ENCODE results near the gene POGLUT3. TPM values are rescaled to one million over a fixed set of nuclear protein-coding genes. Genes with fewer than 3 reads are reported as not detected.

POGLUT3 gene
- total RNA-seq, 1 donor from 2014 or later, result 3.7 TPM

DNA sequence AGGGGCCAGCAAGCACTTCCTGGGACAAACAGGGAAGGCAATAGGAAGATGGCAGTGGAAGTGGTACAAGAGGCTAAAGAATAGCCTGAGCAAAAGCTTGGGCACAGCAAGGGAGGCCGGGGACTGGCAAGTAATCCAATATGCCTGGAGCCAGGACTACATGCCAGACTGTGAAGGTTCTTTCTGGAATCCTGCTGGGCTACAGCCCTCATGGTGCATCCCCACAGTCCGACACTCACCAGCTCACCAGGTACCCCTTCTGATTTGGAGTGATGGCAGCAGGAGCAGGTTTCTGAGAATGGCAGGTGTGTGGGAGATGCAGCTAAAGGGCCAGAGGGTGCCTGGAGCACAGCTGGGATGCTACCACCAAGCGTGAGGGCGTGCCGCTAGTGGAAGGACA, 32.2 kb upstream of the POGLUT3 start:
- intact Hi-C loops (cut with micrococcal nuclease), result no loop called here
- no peak for DNase-seq
- H3K4me1 Mint-ChIP-seq, result no peaks in the 10 kb centered on the region

DNA sequence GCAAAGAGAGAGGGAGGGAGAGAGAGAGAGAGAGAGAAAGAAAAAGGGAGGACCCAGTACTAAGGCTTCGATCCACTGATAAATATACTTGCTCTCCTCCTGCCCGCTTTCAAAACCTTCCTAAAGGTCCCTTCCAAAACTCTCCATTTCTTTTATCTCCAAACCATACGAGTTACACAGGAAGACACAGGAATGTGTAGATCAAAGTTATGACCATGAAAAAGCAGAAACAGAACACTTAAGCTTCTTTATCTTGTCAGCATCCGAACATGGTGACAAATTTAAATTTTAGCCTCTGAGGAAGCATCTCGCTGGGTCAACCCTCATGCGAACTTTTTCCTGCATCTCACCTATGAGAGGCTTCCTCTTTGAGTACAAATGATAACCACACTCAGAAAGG, 29.2 kb upstream of the POGLUT3 start:
- CTCF ChIA-PET, result no interaction called here
- no peaks in the 10 kb centered on the region for H3K36me3 Mint-ChIP-seq (ENCODE audit: low read depth)
- no peak overlapping the region for H3K4me3 Mint-ChIP-seq
- ATAC-seq (ENCODE audit: low read depth), result no peak
- no peaks in the 10 kb centered on the region for H3K4me1 Mint-ChIP-seq
- intact Hi-C loops (cut with micrococcal nuclease), result no loop called here
- H3K27me3 Mint-ChIP-seq, result peaks cover 2% of the 10 kb centered on the region
- H3K9me3 Mint-ChIP-seq, result peaks cover 3% of the 10 kb centered on the region
- POLR2A ChIA-PET, result no interaction called here
- H3K27ac Mint-ChIP-seq, result no peak overlapping the region
- no peak for DNase-seq
- TF ChIP-seq, protein P1, sequence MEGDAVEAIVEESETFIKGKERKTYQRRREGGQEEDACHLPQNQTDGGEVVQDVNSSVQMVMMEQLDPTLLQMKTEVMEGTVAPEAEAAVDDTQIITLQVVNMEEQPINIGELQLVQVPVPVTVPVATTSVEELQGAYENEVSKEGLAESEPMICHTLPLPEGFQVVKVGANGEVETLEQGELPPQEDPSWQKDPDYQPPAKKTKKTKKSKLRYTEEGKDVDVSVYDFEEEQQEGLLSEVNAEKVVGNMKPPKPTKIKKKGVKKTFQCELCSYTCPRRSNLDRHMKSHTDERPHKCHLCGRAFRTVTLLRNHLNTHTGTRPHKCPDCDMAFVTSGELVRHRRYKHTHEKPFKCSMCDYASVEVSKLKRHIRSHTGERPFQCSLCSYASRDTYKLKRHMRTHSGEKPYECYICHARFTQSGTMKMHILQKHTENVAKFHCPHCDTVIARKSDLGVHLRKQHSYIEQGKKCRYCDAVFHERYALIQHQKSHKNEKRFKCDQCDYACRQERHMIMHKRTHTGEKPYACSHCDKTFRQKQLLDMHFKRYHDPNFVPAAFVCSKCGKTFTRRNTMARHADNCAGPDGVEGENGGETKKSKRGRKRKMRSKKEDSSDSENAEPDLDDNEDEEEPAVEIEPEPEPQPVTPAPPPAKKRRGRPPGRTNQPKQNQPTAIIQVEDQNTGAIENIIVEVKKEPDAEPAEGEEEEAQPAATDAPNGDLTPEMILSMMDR (IDR thresholded peaks at IDR 0.05), result no peak

More for the DNA sequence above, 32.2 kb upstream of the POGLUT3 start:
- Mint-ChIP-seq H3K4me3 (no peak overlapping the region), H3K36me3 (ENCODE audit: low read depth) (no peaks in the 10 kb centered on the region), H3K27me3 (peaks cover 2% of the 10 kb centered on the region), H3K9me3 (no peaks in the 10 kb centered on the region), H3K27ac (no peak overlapping the region)
- no peak for ATAC-seq (ENCODE audit: low read depth)
- TF ChIP-seq, protein P1 (IDR thresholded peaks at IDR 0.05), result no peak
- CTCF ChIA-PET, result no interaction called here
- POLR2A ChIA-PET, result no interaction called here

DNA sequence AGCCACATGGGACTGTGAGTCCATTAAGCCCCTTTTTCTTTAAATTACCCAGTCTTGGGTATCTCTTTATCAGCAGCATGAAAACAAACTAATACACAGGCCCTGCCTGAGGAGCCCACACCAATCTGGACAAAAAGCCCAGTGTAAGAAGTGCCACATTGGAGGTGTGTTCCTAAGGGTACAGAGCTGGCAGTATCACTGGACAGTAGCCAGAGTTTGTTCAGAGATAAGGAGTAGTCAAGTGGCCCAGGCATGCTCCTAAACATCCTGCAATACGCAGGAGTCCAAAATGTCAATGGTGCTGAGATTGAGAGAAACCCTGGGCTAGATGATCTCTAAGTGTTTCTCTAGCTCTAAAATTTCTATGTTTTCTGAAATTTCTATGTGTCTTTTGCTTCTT, 27.0 kb upstream of the POGLUT3 start:
- Mint-ChIP-seq H3K36me3 (ENCODE audit: low read depth) (no peaks in the 10 kb centered on the region), H3K27me3 (peaks cover 7% of the 10 kb centered on the region), H3K4me3 (no peak overlapping the region), H3K4me1 (no peaks in the 10 kb centered on the region), H3K27ac (no peak overlapping the region), H3K9me3 (peaks cover 3% of the 10 kb centered on the region)
- TF ChIP-seq, protein P1 (IDR thresholded peaks at IDR 0.05), result no peak
- DNase-seq (no peak), ATAC-seq (ENCODE audit: low read depth) (no peak)
- CTCF ChIA-PET, result no interaction called here
- POLR2A ChIA-PET, result no interaction called here
- intact Hi-C loops (cut with micrococcal nuclease), result no loop called here

DNA sequence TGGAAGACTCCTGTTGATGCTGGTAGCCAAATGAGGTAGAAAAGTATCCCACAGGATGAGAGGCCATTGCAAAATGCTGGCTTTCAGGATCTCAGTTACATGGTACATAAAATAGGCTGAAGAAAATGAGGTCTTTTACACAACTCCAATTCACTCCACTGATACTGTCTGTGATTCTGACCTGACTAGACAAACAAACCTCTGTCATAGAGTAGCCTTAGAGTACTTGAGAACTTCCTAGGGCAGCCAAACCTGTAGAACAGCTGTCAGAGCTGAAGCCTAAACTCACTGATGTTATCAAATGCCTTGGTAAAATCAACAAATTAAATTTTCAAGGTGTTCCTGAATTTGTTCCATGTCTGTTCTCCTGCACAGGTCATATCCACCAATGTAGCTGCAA, 26.2 kb upstream of the POGLUT3 start:
- no peak overlapping the region for H3K4me3 Mint-ChIP-seq
- no peak for ATAC-seq (ENCODE audit: low read depth)
- peaks cover 7% of the 10 kb centered on the region for H3K27me3 Mint-ChIP-seq
- TF ChIP-seq, protein P1 (IDR thresholded peaks at IDR 0.05), result no peak
- no peak overlapping the region for H3K27ac Mint-ChIP-seq
- no peaks in the 10 kb centered on the region for H3K36me3 Mint-ChIP-seq (ENCODE audit: low read depth)
- H3K4me1 Mint-ChIP-seq, result no peaks in the 10 kb centered on the region
- intact Hi-C loops (cut with micrococcal nuclease), result no loop called here
- DNase-seq, result no peak
- CTCF ChIA-PET, result no interaction called here
- POLR2A ChIA-PET, result no interaction called here
- peaks cover 3% of the 10 kb centered on the region for H3K9me3 Mint-ChIP-seq

DNA sequence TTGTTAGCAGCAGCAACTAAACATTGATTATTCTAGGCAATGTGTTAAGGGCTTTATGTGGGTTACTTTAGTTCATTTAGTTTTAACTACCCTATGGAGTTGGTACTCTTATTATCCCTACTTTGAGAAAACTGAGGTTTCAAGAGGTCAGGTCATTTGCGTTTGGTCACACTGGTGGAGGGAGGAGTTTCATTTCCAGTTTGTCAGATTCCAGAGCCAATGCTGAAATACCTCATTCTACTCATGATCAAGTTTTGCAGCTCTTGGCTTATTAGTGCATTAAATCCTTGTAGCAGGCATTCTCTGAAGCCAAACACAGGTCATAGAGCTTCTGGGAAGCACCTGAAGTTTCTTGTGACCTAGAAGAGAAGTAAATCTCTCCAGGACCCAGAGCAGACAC, 24.1 kb upstream of the POGLUT3 start:
- POLR2A ChIA-PET, result no interaction called here
- Mint-ChIP-seq H3K4me3 (no peak overlapping the region), H3K27ac (no peak overlapping the region), H3K36me3 (ENCODE audit: low read depth) (no peaks in the 10 kb centered on the region), H3K9me3 (peaks cover 3% of the 10 kb centered on the region), H3K4me1 (no peaks in the 10 kb centered on the region), H3K27me3 (peaks cover 7% of the 10 kb centered on the region)
- TF ChIP-seq, protein P1 (IDR thresholded peaks at IDR 0.05), result no peak
- no peak for DNase-seq
- intact Hi-C loops (cut with micrococcal nuclease), result no loop called here
- no peak for ATAC-seq (ENCODE audit: low read depth)
- CTCF ChIA-PET, result no interaction called here

Measured in activated B cell treated with CpG ODN at 0.5 μM for 24 hours (primary cell).